ENCODE data around the gene OR5A2.

OR5A2 gene

DNA sequence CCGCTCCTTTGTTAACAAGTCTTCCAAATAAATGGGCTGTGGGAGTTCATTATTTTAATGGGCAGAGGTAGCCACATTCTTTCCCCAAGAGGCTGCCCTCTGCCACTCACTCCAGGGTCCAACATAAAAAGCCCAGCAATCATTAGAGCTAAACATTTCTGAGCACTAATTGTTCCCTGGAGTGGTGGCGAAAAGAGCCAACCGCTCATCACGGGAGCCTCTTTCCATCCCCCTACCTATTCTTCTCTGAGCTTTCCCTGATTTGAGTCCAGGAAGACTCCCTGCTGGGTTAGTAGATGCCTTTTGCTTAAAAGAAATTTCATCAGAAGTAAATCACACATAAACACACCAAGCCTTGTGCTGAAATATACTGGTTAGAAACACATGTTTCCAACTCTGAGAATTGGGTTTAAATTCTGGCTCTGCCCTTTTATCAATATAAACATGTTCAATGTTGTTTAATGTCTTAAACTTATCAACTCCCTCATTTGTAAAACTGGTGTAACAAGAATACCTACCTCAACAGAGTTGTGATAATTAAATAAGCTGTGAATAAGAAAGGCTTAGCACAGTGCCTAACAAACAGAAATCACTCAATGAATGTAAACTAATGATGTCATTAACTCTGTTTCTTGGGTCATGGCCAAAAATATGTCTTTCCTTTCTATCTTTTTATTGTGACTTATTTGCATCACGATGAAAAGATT is at the start of gene OR5A2:
TSS of gene OR5A2 (minus strand) at position 53 of the 707 bp plus-strand sequence. CDS start 3,460 bp downstream, outside the sequence.
- TF ChIP-seq CTCF (IDR thresholded peaks at IDR 0.05; ENCODE audit: control insufficient read depth, insufficient read depth, low read depth, low read length, missing control alignments), result no peak
- H3K4me3 ChIP-seq (ENCODE audit: control insufficient read depth, low read depth, low read length), result no peak within 1 kb of the TSS

DNA sequence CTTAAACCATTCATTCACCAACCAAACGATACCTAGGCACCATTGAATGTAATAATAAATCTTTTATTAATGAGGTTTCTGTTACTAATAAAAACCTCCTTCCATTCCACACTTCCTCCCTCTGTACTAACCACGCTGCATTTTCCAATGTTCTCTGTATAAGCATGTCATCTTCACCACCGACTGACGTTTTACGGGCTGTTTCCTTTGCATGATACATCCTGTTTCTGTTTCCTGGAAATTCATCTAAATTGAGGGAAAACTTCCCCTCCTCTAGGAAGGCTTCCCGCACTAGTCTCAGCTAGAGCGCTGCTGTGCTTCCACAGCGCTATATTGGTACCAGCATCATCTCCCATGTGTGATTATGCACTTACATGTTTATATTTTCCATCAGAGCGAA is 49.0 kb upstream of the OR5A2 start:
- DNase-seq (ENCODE audit: low read depth), result no peak
- TF ChIP-seq CTCF (IDR thresholded peaks at IDR 0.05; ENCODE audit: control insufficient read depth, insufficient read depth, low read depth, low read length, missing control alignments), result no peak
- no peak overlapping the region for H3K4me3 ChIP-seq (ENCODE audit: control insufficient read depth, low read depth, low read length)

More for the DNA sequence above, at the start of gene OR5A2:
- DNase-seq (ENCODE audit: low read depth), result no peak

DNA sequence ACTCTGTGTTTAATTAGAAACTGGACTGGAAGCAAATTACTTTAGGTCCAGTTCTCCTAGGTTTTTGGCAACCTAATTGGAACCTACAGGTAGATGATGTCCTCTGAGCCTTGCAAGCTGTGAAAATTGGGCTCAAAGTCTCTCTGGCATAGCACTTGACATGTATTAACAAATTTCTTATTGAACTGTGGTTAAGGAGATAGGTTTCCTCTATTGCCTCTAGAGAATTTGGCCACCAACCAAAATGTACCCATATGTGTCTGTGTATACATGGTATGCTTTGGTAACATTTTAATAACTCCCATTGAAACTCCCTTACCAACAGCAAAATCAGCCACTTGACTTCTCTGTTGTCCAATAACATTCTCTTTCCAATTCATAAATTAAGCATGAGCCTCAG is 46.8 kb upstream of the OR5A2 start, which contains the start of gene OR4D10:
TSS of gene OR4D10 (plus strand) at position 301 of the 400 bp plus-strand sequence. CDS start 4,115 bp downstream, outside the sequence.
- no peak for DNase-seq (ENCODE audit: low read depth)
- no peak for TF ChIP-seq CTCF (IDR thresholded peaks at IDR 0.05; ENCODE audit: control insufficient read depth, insufficient read depth, low read depth, low read length, missing control alignments)
- H3K4me3 ChIP-seq (ENCODE audit: control insufficient read depth, low read depth, low read length), result no peak within 1 kb of the TSS

DNA sequence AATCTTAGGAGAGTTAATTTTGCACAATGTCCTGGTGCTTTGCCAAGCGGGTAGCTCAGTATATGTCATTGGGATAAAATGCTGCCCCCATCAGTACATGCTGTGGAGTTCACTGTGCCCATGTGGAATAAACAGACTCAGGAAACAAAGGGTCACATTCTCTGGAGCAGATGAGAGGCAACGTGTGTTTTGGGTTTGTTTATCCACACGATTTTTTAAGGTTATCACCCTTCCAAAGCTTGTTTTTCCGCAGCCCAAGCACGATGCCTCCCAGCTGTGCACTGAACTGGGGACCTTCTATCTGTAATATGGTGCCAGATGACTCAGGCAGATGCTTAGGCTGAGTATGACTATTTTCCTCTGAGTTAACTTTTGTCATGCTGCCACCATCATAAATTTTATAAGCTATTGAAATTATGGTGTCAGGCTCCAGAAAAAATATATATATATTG is 37.0 kb upstream of the OR5A2 start:
- TF ChIP-seq CTCF (IDR thresholded peaks at IDR 0.05; ENCODE audit: control insufficient read depth, insufficient read depth, low read depth, low read length, missing control alignments), result no peak
- no peak for DNase-seq (ENCODE audit: low read depth)
- H3K4me3 ChIP-seq (ENCODE audit: control insufficient read depth, low read depth, low read length), result no peak overlapping the region

- no peak for TF ChIP-seq CTCF (IDR thresholded peaks at IDR 0.05; ENCODE audit: control insufficient read depth, insufficient read depth, low read depth, low read length, missing control alignments)
- DNase-seq (ENCODE audit: low read depth), result no peak
- H3K4me3 ChIP-seq (ENCODE audit: control insufficient read depth, low read depth, low read length), result no peak overlapping the region
Measured at GRCh38 chr11:59459916-59460315, 33.7 kb upstream of the OR5A2 start.

GRCh38 chr11:59456661-59457060 is 30.4 kb upstream of the OR5A2 start, which contains the start of gene OR4D6:
TSS of gene OR4D6 (plus strand) at chr11:59456961. CDS start at chr11:59456961, 0 bp downstream.
- no peak for TF ChIP-seq CTCF (IDR thresholded peaks at IDR 0.05; ENCODE audit: control insufficient read depth, insufficient read depth, low read depth, low read length, missing control alignments)
- DNase-seq (ENCODE audit: low read depth), result no peak
- H3K4me3 ChIP-seq (ENCODE audit: control insufficient read depth, low read depth, low read length), result no peak within 1 kb of the TSS
